ENCODE data around the gene RASGRP4.

- TF ChIP-seq POLR2A (IDR thresholded peaks at IDR 0.05; ENCODE audit: low read depth) (no peak), CTCF (IDR thresholded peaks at IDR 0.05) (no peak), EP300 (IDR thresholded peaks at IDR 0.05) (no peak), POLR2AphosphoS5 (IDR thresholded peaks at IDR 0.05) (no peak)
Measured at GRCh38 chr19:38470788-38471480, 44.9 kb upstream of the RASGRP4 start.

Measured in esophagus muscularis mucosa (tissue), 4 donors.